ENCODE data around the gene PSMB7. TPM values are rescaled to one million over a fixed set of nuclear protein-coding genes. Genes with fewer than 3 reads are reported as not detected.

The PSMB7 gene
- total RNA-seq, 4 donors from 2014 or later, result 265 to 438 (median 354) TPM

DNA sequence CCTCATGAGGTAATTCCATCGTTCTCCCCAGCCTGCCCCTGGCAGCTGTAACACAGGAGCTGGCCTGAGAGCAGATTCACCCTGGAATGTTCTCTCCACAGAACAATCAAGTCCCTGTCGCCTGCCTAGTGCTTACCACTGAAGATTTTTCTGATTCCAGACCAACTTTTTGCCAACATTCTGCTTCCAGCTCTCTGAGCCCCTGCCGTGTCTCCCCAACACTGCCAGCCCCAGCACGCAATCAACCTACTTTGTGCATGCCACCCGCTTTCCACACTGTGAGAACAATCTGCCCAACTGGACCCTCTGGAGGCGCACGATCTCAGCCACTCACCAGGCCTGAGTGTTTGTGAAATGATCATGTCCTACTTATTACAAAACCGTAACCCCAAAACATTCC is 62.6 kb downstream of the PSMB7 start:
- ATAC-seq, result no peak
- Histone ChIP-seq H3K36me3 (peaks cover 0 to 53% of the 10 kb centered on the region in 2 donors), H3K27me3 (no peaks in the 10 kb centered on the region), H3K27ac (no peak overlapping the region), H3K4me1 (peaks cover 0 to under 1% of the 10 kb centered on the region in 2 donors), H3K9me3 (no peaks in the 10 kb centered on the region), H3K4me3 (no peak overlapping the region)
- intact Hi-C loops (cut with DNase I; ENCODE audit: low total_unique reads) (no loop called here), in situ Hi-C loops (cut with MboI; ENCODE audit: low sequenced_read_pairs in 4 of 4) (no loop called here)
- no peak for TF ChIP-seq POLR2A (IDR thresholded peaks at IDR 0.05)
- no peak for DNase-seq

- intact Hi-C loops (cut with DNase I; ENCODE audit: low total_unique reads) (no loop called here), in situ Hi-C loops (cut with MboI; ENCODE audit: low sequenced_read_pairs in 4 of 4) (no loop called here)
- DNase-seq (no peak), ATAC-seq (no peak)
- Histone ChIP-seq H3K36me3 (peaks cover 0 to 53% of the 10 kb centered on the region in 2 donors), H3K4me3 (no peak overlapping the region), H3K27me3 (no peaks in the 10 kb centered on the region), H3K27ac (no peak overlapping the region), H3K9me3 (no peaks in the 10 kb centered on the region), H3K4me1 (no peaks in the 10 kb centered on the region)
- TF ChIP-seq, protein P1, sequence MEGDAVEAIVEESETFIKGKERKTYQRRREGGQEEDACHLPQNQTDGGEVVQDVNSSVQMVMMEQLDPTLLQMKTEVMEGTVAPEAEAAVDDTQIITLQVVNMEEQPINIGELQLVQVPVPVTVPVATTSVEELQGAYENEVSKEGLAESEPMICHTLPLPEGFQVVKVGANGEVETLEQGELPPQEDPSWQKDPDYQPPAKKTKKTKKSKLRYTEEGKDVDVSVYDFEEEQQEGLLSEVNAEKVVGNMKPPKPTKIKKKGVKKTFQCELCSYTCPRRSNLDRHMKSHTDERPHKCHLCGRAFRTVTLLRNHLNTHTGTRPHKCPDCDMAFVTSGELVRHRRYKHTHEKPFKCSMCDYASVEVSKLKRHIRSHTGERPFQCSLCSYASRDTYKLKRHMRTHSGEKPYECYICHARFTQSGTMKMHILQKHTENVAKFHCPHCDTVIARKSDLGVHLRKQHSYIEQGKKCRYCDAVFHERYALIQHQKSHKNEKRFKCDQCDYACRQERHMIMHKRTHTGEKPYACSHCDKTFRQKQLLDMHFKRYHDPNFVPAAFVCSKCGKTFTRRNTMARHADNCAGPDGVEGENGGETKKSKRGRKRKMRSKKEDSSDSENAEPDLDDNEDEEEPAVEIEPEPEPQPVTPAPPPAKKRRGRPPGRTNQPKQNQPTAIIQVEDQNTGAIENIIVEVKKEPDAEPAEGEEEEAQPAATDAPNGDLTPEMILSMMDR (IDR thresholded peaks at IDR 0.05 in 4 of 5, conservative IDR thresholded peaks at IDR 0.05 in 1 of 5), result no peak
- TF ChIP-seq POLR2A (IDR thresholded peaks at IDR 0.05), result no peak
These were observed 63.4 kb downstream of the PSMB7 start for GRCh38 chr9:124351672-124352468.

DNA sequence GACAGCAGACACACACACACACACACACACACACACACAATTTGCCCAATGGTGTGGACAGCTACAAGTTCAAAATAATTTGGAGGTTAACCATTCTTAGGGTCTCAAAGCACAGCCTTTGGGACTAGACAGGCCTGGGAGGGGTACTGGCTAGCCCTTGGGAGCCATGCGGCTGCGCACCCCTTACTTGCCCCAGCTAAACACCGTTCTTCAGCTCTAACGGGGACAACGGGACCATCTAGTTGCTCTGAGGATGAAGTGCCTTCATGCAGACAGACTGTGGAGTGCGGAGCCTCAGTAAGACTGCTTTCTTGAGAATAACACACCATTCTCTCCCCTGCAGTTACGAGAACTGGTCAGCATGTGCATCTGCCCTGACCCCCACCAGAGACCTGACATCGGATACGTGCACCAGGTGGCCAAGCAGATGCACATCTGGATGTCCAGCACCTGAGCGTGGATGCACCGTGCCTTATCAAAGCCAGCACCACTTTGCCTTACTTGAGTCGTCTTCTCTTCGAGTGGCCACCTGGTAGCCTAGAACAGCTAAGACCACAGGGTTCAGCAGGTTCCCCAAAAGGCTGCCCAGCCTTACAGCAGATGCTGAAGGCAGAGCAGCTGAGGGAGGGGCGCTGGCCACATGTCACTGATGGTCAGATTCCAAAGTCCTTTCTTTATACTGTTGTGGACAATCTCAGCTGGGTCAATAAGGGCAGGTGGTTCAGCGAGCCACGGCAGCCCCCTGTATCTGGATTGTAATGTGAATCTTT is 64.6 kb downstream of the PSMB7 start:
- Histone ChIP-seq H3K4me3 (no peak overlapping the region), H3K27me3 (no peaks in the 10 kb centered on the region), H3K27ac (no peak overlapping the region), H3K4me1 (no peaks in the 10 kb centered on the region), H3K9me3 (no peaks in the 10 kb centered on the region), H3K36me3 (peaks cover 0 to 53% of the 10 kb centered on the region in 2 donors)
- TF ChIP-seq POLR2A (IDR thresholded peaks at IDR 0.05), result no peak
- ATAC-seq (no peak), DNase-seq (no peak)
- in situ Hi-C loops (cut with MboI; ENCODE audit: low sequenced_read_pairs in 4 of 4), result no loop called here
- intact Hi-C loops (cut with DNase I; ENCODE audit: low total_unique reads), result no loop called here

DNA sequence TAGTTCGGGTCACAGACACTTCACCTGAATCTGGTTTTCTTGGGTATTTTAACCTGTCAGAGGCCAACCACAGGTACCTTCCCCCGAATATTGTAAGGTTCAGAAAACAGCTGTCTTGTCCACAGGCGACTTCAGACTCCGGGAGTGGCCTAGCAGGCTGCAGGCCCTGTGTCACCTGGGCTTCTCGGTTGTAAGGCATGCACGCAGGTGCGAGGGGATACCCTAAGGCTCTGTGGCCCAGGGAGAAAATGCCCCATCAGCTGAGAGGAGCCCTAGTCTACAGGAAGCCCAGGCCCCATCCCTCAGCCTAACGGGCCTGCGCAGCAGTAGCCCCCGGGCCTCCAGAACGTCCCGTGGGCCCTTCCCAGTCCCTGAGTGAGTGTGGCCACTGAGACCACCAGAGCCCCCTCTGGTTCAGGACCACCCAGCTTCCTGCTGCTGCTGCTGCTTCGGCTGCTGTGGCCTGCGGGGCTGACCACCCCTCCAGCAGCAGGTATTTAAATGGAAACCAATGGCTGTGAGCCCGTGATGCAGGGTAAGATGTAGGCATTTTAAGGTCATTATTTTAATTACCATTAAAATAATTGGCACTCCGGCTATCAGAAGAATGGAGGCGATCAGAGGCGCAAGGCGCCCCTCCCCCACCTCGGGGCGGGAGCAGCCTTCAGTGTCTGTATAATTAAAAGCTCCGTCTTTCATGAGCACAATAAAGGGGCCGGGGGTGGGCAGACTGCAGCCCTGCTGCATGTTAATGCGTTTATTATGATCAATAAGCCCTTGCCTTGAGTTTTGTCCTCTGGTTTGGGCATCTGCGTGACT is 65.4 kb downstream of the PSMB7 start:
- intact Hi-C loops (cut with DNase I; ENCODE audit: low total_unique reads), result no loop called here
- Histone ChIP-seq H3K36me3 (peaks cover 0 to 53% of the 10 kb centered on the region in 2 donors), H3K4me1 (no peaks in the 10 kb centered on the region), H3K27me3 (no peaks in the 10 kb centered on the region), H3K27ac (no peak overlapping the region), H3K4me3 (no peak overlapping the region), H3K9me3 (no peaks in the 10 kb centered on the region)
- no peak for ATAC-seq
- no peak for TF ChIP-seq POLR2A (IDR thresholded peaks at IDR 0.05)
- TF ChIP-seq, protein P1 (IDR thresholded peaks at IDR 0.05 in 4 of 5, conservative IDR thresholded peaks at IDR 0.05 in 1 of 5), result no peak
- in situ Hi-C loops (cut with MboI; ENCODE audit: low sequenced_read_pairs in 4 of 4), result no loop called here
- no peak for DNase-seq

DNA sequence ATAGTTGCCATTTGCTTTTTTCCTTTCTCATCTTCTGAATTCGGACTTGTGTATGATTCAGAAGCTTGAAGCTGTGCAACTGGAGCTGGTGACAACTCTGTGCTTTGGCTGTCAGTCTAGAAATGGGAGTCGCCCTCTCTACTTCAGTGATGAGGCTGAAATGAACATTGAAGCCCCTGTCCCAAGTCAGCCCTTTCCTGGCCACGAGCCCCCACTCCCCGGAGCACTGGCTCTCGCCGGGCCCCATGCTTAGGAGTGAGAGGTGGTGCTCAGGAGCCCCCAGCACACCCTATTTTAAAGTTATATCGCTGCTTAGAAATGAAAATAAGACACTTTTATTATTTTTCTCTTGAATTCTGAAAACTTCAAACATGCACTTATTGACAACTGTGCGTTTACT is 66.0 kb downstream of the PSMB7 start:
- no peak for TF ChIP-seq POLR2A (IDR thresholded peaks at IDR 0.05)
- TF ChIP-seq, protein P1 (IDR thresholded peaks at IDR 0.05 in 4 of 5, conservative IDR thresholded peaks at IDR 0.05 in 1 of 5), result no peak
- H3K9me3 ChIP-seq, result no peaks in the 10 kb centered on the region
- DNase-seq, result no peak

More for the DNA sequence above, 66.0 kb downstream of the PSMB7 start:
- Histone ChIP-seq H3K27me3 (no peaks in the 10 kb centered on the region), H3K4me3 (no peak overlapping the region), H3K36me3 (peaks cover 0 to 53% of the 10 kb centered on the region in 2 donors), H3K4me1 (no peaks in the 10 kb centered on the region), H3K27ac (no peak overlapping the region)
- ATAC-seq, result no peak
- in situ Hi-C loops (cut with MboI; ENCODE audit: low sequenced_read_pairs in 4 of 4) (no loop called here), intact Hi-C loops (cut with DNase I; ENCODE audit: low total_unique reads) (no loop called here)

Measured in gastrocnemius medialis (tissue), 4 donors.